NT2/D1 (cell line): Measurements from ENCODE around the gene PARM1.

Source experiments
- DNase-seq: peaks from one replicate; pipeline ENCODE4 v3.0.0-alpha.2; 2011; ENCODE audit warnings: low read depth, low spot score
- H3K27me3 ChIP-seq: 2 replicates; pipeline ENCODE4 v1.6.0; 2011; ENCODE audit warnings: mild to moderate bottlenecking; ENCODE audit not compliant: insufficient read length, insufficient read depth
- H3K36me3 ChIP-seq: 2 replicates; pipeline ENCODE4 v1.6.1; 2011; ENCODE audit warnings: mild to moderate bottlenecking, low read length, mixed read lengths; ENCODE audit not compliant: insufficient read depth, insufficient read length
- H3K4me1 ChIP-seq: 2 replicates; pipeline ENCODE4 v1.5.1; 2011; ENCODE audit not compliant: insufficient read depth, insufficient read length
- H3K4me3 ChIP-seq: 2 replicates; pipeline ENCODE4 v1.5.1; 2011; ENCODE audit warnings: low read depth; ENCODE audit not compliant: insufficient read length
- H3K9ac ChIP-seq: 2 replicates; pipeline ENCODE4 v1.6.0; 2011; ENCODE audit warnings: low read depth; ENCODE audit not compliant: insufficient read length
- H3K9me3 ChIP-seq: 2 replicates; pipeline ENCODE4 v1.5.1; 2011; ENCODE audit warnings: mild to moderate bottlenecking, low read length; ENCODE audit not compliant: insufficient read depth
- SUZ12 ChIP-seq: IDR thresholded peaks from 2 replicates; pipeline ENCODE4 v1.6.1; 2011; ENCODE audit not compliant: insufficient read length, insufficient read depth; ENCODE audit errors: extremely low read depth
- YY1 ChIP-seq: IDR thresholded peaks from 2 replicates; pipeline ENCODE4 v1.6.1; 2011; ENCODE audit not compliant: insufficient read length, insufficient read depth
- ZNF274 ChIP-seq: IDR thresholded peaks from 2 replicates; pipeline ENCODE4 v1.6.1; 2011; ENCODE audit warnings: mild to moderate bottlenecking, low read depth, low read length

The PARM1 gene

GRCh38 chr4:74897386-74897785 lies 35.5 kb upstream of the PARM1 start:
- Histone ChIP-seq H3K36me3 (no peaks in the 10 kb centered on the region), H3K4me3 (no peak overlapping the region), H3K9ac (no peak overlapping the region), H3K9me3 (no peaks in the 10 kb centered on the region), H3K4me1 (no peaks in the 10 kb centered on the region), H3K27me3 (no peaks in the 10 kb centered on the region)
- TF ChIP-seq YY1 = no peak
- TF ChIP-seq SUZ12 = no peak
- TF ChIP-seq ZNF274 = no peak
- no peak for DNase-seq

- no peak for TF ChIP-seq ZNF274
- no peak for TF ChIP-seq SUZ12
- TF ChIP-seq YY1 = no peak
- no peak overlapping the region for H3K9ac ChIP-seq
- H3K4me3 ChIP-seq = no peak overlapping the region
- no peak for DNase-seq
- H3K9me3 ChIP-seq = no peaks in the 10 kb centered on the region; the same call in 1 of the 2 replicates
- no peaks in the 10 kb centered on the region for H3K27me3 ChIP-seq
- no peaks in the 10 kb centered on the region for H3K4me1 ChIP-seq
- H3K36me3 ChIP-seq = no peaks in the 10 kb centered on the region
Observed at GRCh38 chr4:74900862-74901261, 32.1 kb upstream of the PARM1 start.

GRCh38 chr4:74904509-74905065 lies 28.3 kb upstream of the PARM1 start:
- no peaks in the 10 kb centered on the region for H3K36me3 ChIP-seq
- H3K9ac ChIP-seq = no peak overlapping the region
- no peak for DNase-seq
- no peaks in the 10 kb centered on the region for H3K27me3 ChIP-seq
- TF ChIP-seq YY1 = no peak
- TF ChIP-seq ZNF274 = no peak
- no peak for TF ChIP-seq SUZ12
- no peaks in the 10 kb centered on the region for H3K4me1 ChIP-seq
- no peak overlapping the region for H3K4me3 ChIP-seq
- H3K9me3 ChIP-seq = no peaks in the 10 kb centered on the region; the same call in 1 of the 2 replicates

GRCh38 chr4:74906771-74907170 lies 26.1 kb upstream of the PARM1 start:
- no peak overlapping the region for H3K4me3 ChIP-seq

GRCh38 chr4:74919783-74920182 lies 13.1 kb upstream of the PARM1 start:
- Histone ChIP-seq H3K36me3 (no peaks in the 10 kb centered on the region), H3K4me1 (no peaks in the 10 kb centered on the region), H3K27me3 (no peaks in the 10 kb centered on the region), H3K4me3 (no peak overlapping the region), H3K9me3 (no peaks in the 10 kb centered on the region), H3K9ac (no peak overlapping the region)
- TF ChIP-seq SUZ12 (no peak), ZNF274 (no peak), YY1 (no peak)
- no peak for DNase-seq

More at GRCh38 chr4:74906771-74907170, 26.1 kb upstream of the PARM1 start:
- Histone ChIP-seq H3K36me3 (no peaks in the 10 kb centered on the region), H3K9me3 (no peaks in the 10 kb centered on the region; the same call in 1 of the 2 replicates), H3K9ac (no peak overlapping the region), H3K4me1 (no peaks in the 10 kb centered on the region), H3K27me3 (no peaks in the 10 kb centered on the region)
- no peak for DNase-seq
- TF ChIP-seq SUZ12 (no peak), ZNF274 (no peak), YY1 (no peak)

GRCh38 chr4:74920704-74921103 lies 12.2 kb upstream of the PARM1 start:
- H3K4me1 ChIP-seq = no peaks in the 10 kb centered on the region
- H3K9me3 ChIP-seq = no peaks in the 10 kb centered on the region
- H3K27me3 ChIP-seq = no peaks in the 10 kb centered on the region
- no peak overlapping the region for H3K9ac ChIP-seq
- TF ChIP-seq SUZ12 (no peak), YY1 (no peak), ZNF274 (no peak)
- no peak for DNase-seq
- no peak overlapping the region for H3K4me3 ChIP-seq
- no peaks in the 10 kb centered on the region for H3K36me3 ChIP-seq

GRCh38 chr4:74921490-74921889 lies 11.4 kb upstream of the PARM1 start:
- no peak overlapping the region for H3K4me3 ChIP-seq
- H3K27me3 ChIP-seq = no peaks in the 10 kb centered on the region
- H3K4me1 ChIP-seq = no peaks in the 10 kb centered on the region
- H3K36me3 ChIP-seq = no peaks in the 10 kb centered on the region
- H3K9ac ChIP-seq = no peak overlapping the region
- no peaks in the 10 kb centered on the region for H3K9me3 ChIP-seq
- no peak for DNase-seq
- TF ChIP-seq ZNF274 (no peak), SUZ12 (no peak), YY1 (no peak)
